HCT116 (cell line): ENCODE data around the gene PHACTR1. TPM values are rescaled to one million over a fixed set of nuclear protein-coding genes. Genes with fewer than 3 reads are reported as not detected.

Source experiments
- ATAC-seq: fragments of 200-7000 bp; cut with Tn5 transposase; 2 replicates; pipeline ENCODE4 v1.9.1; 2020; ENCODE audit warnings: mild to moderate bottlenecking, moderate library complexity
- BruUV-seq: library from RNA; stranded (reverse); fragments of 400-500 nt; replicated peaks from 2 replicates; lab custom pipeline; 2021; lab: Mats Ljungman, UMichigan
- CTCF ChIA-PET: fragments of 300-600 bp; sonication (Branson Sonifier 250); formaldehyde crosslinking; loops from one replicate; lab custom pipeline; 2021; ENCODE audit warnings: antibody characterized with exemption; lab: Charles Lee
- POLR2A ChIA-PET: fragments of 300-600, 350-600 bp; sonication (Branson Sonifier 250); formaldehyde crosslinking; loops from one replicate; lab custom pipeline; 2021; ENCODE audit warnings: antibody characterized with exemption; lab: Charles Lee
- RAD21 ChIA-PET, 2 experiments: fragments of 300-600 bp; sonication (Branson Sonifier 250); formaldehyde crosslinking; loops; one replicate each; lab custom pipeline; 2023; ENCODE audit warnings: low total read pairs in 2 of 2; ENCODE audit not compliant: uncharacterized antibody in 2 of 2, unreplicated experiment in 2 of 2, low non-redundant PET in 1 of 2; lab: Charles Lee
- DNase-seq: peaks from one replicate; pipeline ENCODE4 v3.0.0-alpha.2; 2010; ENCODE audit warnings: low read depth, low spot score
- H2AFZ ChIP-seq: fragments of 200-600 bp; shearing (Covaris generic), sonication (generic); 2 replicates; pipeline ENCODE4 v1.6.1; 2017; ENCODE audit warnings: low read depth, mixed run types, mixed read lengths, antibody characterized with exemption, low read length; ENCODE audit not compliant: poor library complexity, severe bottlenecking
- H3K27ac ChIP-seq: 2 replicates; pipeline ENCODE4 v1.5.1; 2012; ENCODE audit warnings: low read depth, low read length
- H3K27me3 ChIP-seq: fragments of 200-600 bp; sonication (generic); 2 replicates; pipeline ENCODE4 v1.6.1; 2016; ENCODE audit warnings: mixed run types, low read length, mixed read lengths; ENCODE audit not compliant: insufficient read depth
- H3K36me3 ChIP-seq, 2 experiments: fragments of 200-500 bp in 1 of 2; fragments of 200-600 bp in 1 of 2; sonication (Bioruptor generic) in 1 of 2; sonication (generic) in 1 of 2; 2 replicates each; pipeline versions ENCODE4 v1.5.1 to v1.6.1; 2014 to 2016; ENCODE audit warnings: low read length in 2 of 2, inconsistent platforms in 1 of 2, mixed read lengths in 1 of 2, mixed run types in 1 of 2; ENCODE audit not compliant: insufficient read depth in 2 of 2, control insufficient read depth in 1 of 2
- H3K4me1 ChIP-seq, 2 experiments: fragments of 200-600 bp in 1 of 2; sonication (generic) in 1 of 2; 2 replicates each; pipeline versions ENCODE4 v1.5.1 to v1.6.1; 2012 to 2017; ENCODE audit warnings: low read length in 2 of 2, inconsistent platforms in 1 of 2, mild to moderate bottlenecking in 1 of 2, mixed read lengths in 1 of 2, mixed run types in 1 of 2, moderate library complexity in 1 of 2; ENCODE audit not compliant: insufficient read depth in 2 of 2, control insufficient read depth in 1 of 2
- H3K4me2 ChIP-seq: fragments of 200-600 bp; sonication (generic); 2 replicates; pipeline ENCODE4 v1.6.1; 2017; ENCODE audit warnings: mixed run types, low read length, mixed read lengths
- H3K4me3 ChIP-seq, 2 experiments: fragments of 200-600 bp in 1 of 2; sonication (generic) in 1 of 2; replicated peaks in 1 of 2; 2 replicates each; pipeline ENCODE4 v1.5.1; 2011 to 2016; ENCODE audit warnings: low read length in 2 of 2, control low read depth in 1 of 2, low read depth in 1 of 2, mild to moderate bottlenecking in 1 of 2, mixed read lengths in 1 of 2, mixed run types in 1 of 2
- H3K79me2 ChIP-seq: fragments of 200-600 bp; sonication (generic); 2 replicates; pipeline ENCODE4 v1.6.1; 2017; ENCODE audit warnings: mild to moderate bottlenecking, mixed run types, low read length, moderate library complexity, mixed read lengths; ENCODE audit not compliant: insufficient read depth
- H3K9ac ChIP-seq: fragments of 200-600 bp; sonication (generic); 2 replicates; pipeline ENCODE4 v1.6.1; 2016; ENCODE audit warnings: low read length, mixed read lengths
- H3K9me2 ChIP-seq: fragments of 200-600 bp; sonication (generic), shearing (Covaris generic); 2 replicates; pipeline ENCODE4 v1.6.1; 2017; ENCODE audit warnings: mixed run types, mild to moderate bottlenecking, moderate library complexity; ENCODE audit not compliant: insufficient read depth
- H3K9me3 ChIP-seq, 2 experiments: fragments of 200-500 bp in 1 of 2; fragments of 200-600 bp in 1 of 2; sonication (Bioruptor generic) in 1 of 2; sonication (generic) in 1 of 2; 2 replicates each; pipeline ENCODE4 v1.6.1; 2014 to 2017; ENCODE audit warnings: low read length in 2 of 2, mixed read lengths in 2 of 2, inconsistent platforms in 1 of 2, low read depth in 1 of 2, mild to moderate bottlenecking in 1 of 2, mixed run types in 1 of 2, moderate library complexity in 1 of 2; ENCODE audit not compliant: control insufficient read depth in 1 of 2, insufficient read depth in 1 of 2
- H4K20me1 ChIP-seq: fragments of 200-600 bp; sonication (generic), shearing (Covaris generic); 2 replicates; pipeline ENCODE4 v1.6.1; 2017; ENCODE audit warnings: mixed run types, mild to moderate bottlenecking, moderate library complexity; ENCODE audit not compliant: insufficient read depth
- CBX3 ChIP-seq: IDR thresholded peaks from 2 replicates; pipeline ENCODE4 v1.6.1; 2012; ENCODE audit warnings: low read depth
- CEBPB ChIP-seq: IDR thresholded peaks from 2 replicates; pipeline ENCODE4 v1.6.1; 2012; ENCODE audit warnings: low read depth
- EZH2 ChIP-seq: fragments of 200-600 bp; sonication (generic); IDR thresholded peaks from 2 replicates; pipeline ENCODE4 v1.6.1; 2017; ENCODE audit warnings: antibody characterized with exemption, mixed run types
- EZH2phosphoT487 ChIP-seq: fragments of 200-600 bp; IDR thresholded peaks from 2 replicates; pipeline ENCODE4 v1.6.1; 2018; ENCODE audit warnings: antibody characterized with exemption, borderline replicate concordance
- FOSL1 ChIP-seq: IDR thresholded peaks from 2 replicates; pipeline ENCODE4 v1.6.1; 2012; ENCODE audit warnings: low read depth
- POLR2AphosphoS5 ChIP-seq: IDR thresholded peaks from 2 replicates; pipeline ENCODE4 v1.6.1; 2011; ENCODE audit warnings: mild to moderate bottlenecking, low read depth, low read length, moderate library complexity
- REST ChIP-seq: IDR thresholded peaks from 2 replicates; pipeline ENCODE4 v1.6.1; 2012; ENCODE audit warnings: low read depth
- SP1 ChIP-seq: IDR thresholded peaks from 2 replicates; pipeline ENCODE4 v1.6.1; 2012; ENCODE audit warnings: low read depth
- SRF ChIP-seq: IDR thresholded peaks from 2 replicates; pipeline ENCODE4 v1.6.1; 2012; ENCODE audit warnings: low read depth
- TCF7L2 ChIP-seq: IDR thresholded peaks from 2 replicates; pipeline ENCODE4 v1.7.0; 2011; ENCODE audit warnings: borderline replicate concordance, inconsistent platforms; ENCODE audit not compliant: insufficient read depth, insufficient read length; ENCODE audit errors: extremely low read depth
- YY1 ChIP-seq: IDR thresholded peaks from 2 replicates; pipeline ENCODE4 v1.6.1; 2011; ENCODE audit warnings: low read length, low read depth, moderate library complexity, mild to moderate bottlenecking; ENCODE audit not compliant: insufficient replicate concordance; ENCODE audit errors: extremely low read depth
- ZBTB33 ChIP-seq: IDR thresholded peaks from 2 replicates; pipeline ENCODE4 v1.6.1; 2011; ENCODE audit warnings: mild to moderate bottlenecking, low read length, moderate library complexity; ENCODE audit not compliant: insufficient replicate concordance; ENCODE audit errors: extremely low read depth
- ZNF274 ChIP-seq: fragments of 200-500 bp; sonication (Bioruptor generic); IDR thresholded peaks from 2 replicates; pipeline ENCODE4 v1.6.1; 2014; ENCODE audit warnings: mild to moderate bottlenecking, low read depth, low read length, inconsistent platforms
- intact Hi-C: fragments of 100-400 bp; cut with micrococcal nuclease; formaldehyde crosslinking; loops from 2 replicates; pipeline ENCODE4 v1.10.0; 2022
- total RNA-seq: library from RNA; stranded (reverse); gene quantifications from one replicate; pipeline ENCODE4 v1.2.1, GENCODE V29; 2021; ENCODE audit not compliant: unreplicated experiment

PHACTR1 gene
- total RNA-seq, 1 experiment from 2014 or later = 0.17 TPM

GRCh38 chr6:12957321-12958051 is 240.9 kb downstream of the PHACTR1 start:
- Histone ChIP-seq H3K9me3 (no peaks in the 10 kb centered on the region), H3K27me3 (peaks cover 78% of the 10 kb centered on the region), H3K36me3 (no peaks in the 10 kb centered on the region), H3K4me3 (no peak overlapping the region), H3K4me1 (no peaks in the 10 kb centered on the region), H3K4me2 (no peak overlapping the region), H4K20me1 (no peaks in the 10 kb centered on the region), H3K9ac (no peak overlapping the region), H2AFZ (no peak overlapping the region), H3K79me2 (no peaks in the 10 kb centered on the region), H3K27ac (no peak overlapping the region), H3K9me2 (no peaks in the 10 kb centered on the region)
- ChIA-PET CTCF (no interaction called here), RAD21 (no interaction called here), POLR2A (no interaction called here)
- DNase-seq (no peak), ATAC-seq (no peak)
- no TSS peak for BruUV-seq
- intact Hi-C loops = no loop called here
- no peak for TF ChIP-seq YY1
- TF ChIP-seq EZH2phosphoT487 = no peak
- TF ChIP-seq ZNF274 = no peak
- no peak for TF ChIP-seq EZH2
- TF ChIP-seq REST = no peak
- TF ChIP-seq CBX3 = no peak
- no peak for TF ChIP-seq FOSL1
- TF ChIP-seq ZBTB33 = no peak
- no peak for TF ChIP-seq SP1
- no peak for TF ChIP-seq POLR2AphosphoS5
- no peak for TF ChIP-seq SRF
- TF ChIP-seq CEBPB = no peak
- TF ChIP-seq TCF7L2 = no peak
